Liver (tissue), 9 donors: ENCODE results near the gene PRCD. TPM values are rescaled to one million over a fixed set of nuclear protein-coding genes. Genes with fewer than 3 reads are reported as not detected.

ENCODE experiments used
- DNase-seq: peaks from one replicate; pipeline ENCODE4 v3.0.0-alpha.2; 2017; ENCODE audit warnings: low spot score
- H3K27ac ChIP-seq, 2 donors: one replicate each; pipeline ENCODE4 v1.7.0; 2013; ENCODE audit warnings: inconsistent platforms in 2 of 2, low read length in 2 of 2, control low read depth in 1 of 2, low read depth in 1 of 2, mild to moderate bottlenecking in 1 of 2
- H3K27me3 ChIP-seq, 4 donors: one replicate each; pipeline versions ENCODE4 v1.6.1 to v1.7.0; 2013; ENCODE audit warnings: low read length in 3 of 4, inconsistent platforms in 1 of 4, mild to moderate bottlenecking in 1 of 4, moderate library complexity in 1 of 4; ENCODE audit not compliant: control insufficient read depth in 4 of 4, insufficient read depth in 4 of 4
- H3K36me3 ChIP-seq, 4 donors: one replicate each; pipeline versions ENCODE4 v1.6.1 to v1.7.0; 2013; ENCODE audit warnings: low read length in 3 of 4, mild to moderate bottlenecking in 3 of 4, low read depth in 1 of 4, moderate library complexity in 1 of 4; ENCODE audit not compliant: control insufficient read depth in 4 of 4, insufficient read depth in 3 of 4
- H3K4me1 ChIP-seq, 4 donors: one replicate each; pipeline versions ENCODE4 v1.6.1 to v1.7.0; 2013; ENCODE audit warnings: low read length in 3 of 4, mild to moderate bottlenecking in 3 of 4, moderate library complexity in 1 of 4; ENCODE audit not compliant: control insufficient read depth in 4 of 4, insufficient read depth in 4 of 4
- H3K4me3 ChIP-seq, 3 donors: one replicate each; pipeline versions ENCODE4 v1.6.1 to v1.7.0; 2013; ENCODE audit warnings: low read length in 3 of 3, control low read depth in 1 of 3, low read depth in 1 of 3, mild to moderate bottlenecking in 1 of 3
- H3K9ac ChIP-seq, 2 donors: one replicate each; pipeline ENCODE4 v1.7.0; 2013; ENCODE audit warnings: low read length in 2 of 2, mild to moderate bottlenecking in 2 of 2, moderate library complexity in 2 of 2, control low read depth in 1 of 2, low read depth in 1 of 2
- H3K9me3 ChIP-seq, 4 donors: one replicate each; pipeline versions ENCODE4 v1.6.1 to v1.7.0; 2013; ENCODE audit warnings: low read length in 3 of 4; ENCODE audit not compliant: control insufficient read depth in 4 of 4
- ATF3 ChIP-seq: IDR thresholded peaks from 2 replicates; pipeline ENCODE4 v1.6.1; 2016; ENCODE audit warnings: antibody characterized with exemption
- CTCF ChIP-seq: fragments of 150-350 bp; IDR thresholded peaks from 2 replicates; pipeline ENCODE4 v1.5.1; 2017; ENCODE audit warnings: improper control_type of control experiment, low read depth, low read length; ENCODE audit not compliant: missing input control
- EGR1 ChIP-seq, 2 donors: IDR thresholded peaks; 2 replicates each; pipeline ENCODE4 v1.6.1; 2016 to 2018; ENCODE audit warnings: antibody characterized with exemption in 2 of 2, low read depth in 2 of 2
- FOXA1 ChIP-seq: IDR thresholded peaks from 2 replicates; pipeline ENCODE4 v1.6.1; 2016; ENCODE audit warnings: antibody characterized with exemption
- FOXA2 ChIP-seq: IDR thresholded peaks from 2 replicates; pipeline ENCODE4 v1.6.1; 2016; ENCODE audit warnings: antibody characterized with exemption
- GABPA ChIP-seq, 2 donors: IDR thresholded peaks in 1 of 2; conservative IDR thresholded peaks in 1 of 2; 2 replicates each; pipeline ENCODE4 v1.6.1; 2016; ENCODE audit warnings: antibody characterized with exemption in 2 of 2, mild to moderate bottlenecking in 1 of 2, moderate library complexity in 1 of 2
- HNF4A ChIP-seq, 2 donors: conservative IDR thresholded peaks; 2 replicates each; pipeline ENCODE4 v1.6.1; 2016; ENCODE audit warnings: antibody characterized with exemption in 2 of 2, mild to moderate bottlenecking in 2 of 2
- HNF4G ChIP-seq: IDR thresholded peaks from 2 replicates; pipeline ENCODE4 v1.6.1; 2016; ENCODE audit warnings: antibody characterized with exemption
- JUND ChIP-seq, 2 donors: IDR thresholded peaks; 2 replicates each; pipeline ENCODE4 v1.6.1; 2016; ENCODE audit warnings: antibody characterized with exemption in 2 of 2
- MAX ChIP-seq: IDR thresholded peaks from 2 replicates; pipeline ENCODE4 v1.6.1; 2016; ENCODE audit warnings: antibody characterized with exemption
- NR2F2 ChIP-seq: IDR thresholded peaks from 2 replicates; pipeline ENCODE4 v1.6.1; 2016; ENCODE audit warnings: antibody characterized with exemption
- RAD21 ChIP-seq, 2 donors: IDR thresholded peaks; 2 replicates each; pipeline ENCODE4 v1.6.1; 2016; ENCODE audit warnings: antibody characterized with exemption in 2 of 2, mild to moderate bottlenecking in 2 of 2
- REST ChIP-seq: IDR thresholded peaks from 2 replicates; pipeline ENCODE4 v1.6.1; 2016; ENCODE audit warnings: antibody characterized with exemption, mild to moderate bottlenecking
- RXRA ChIP-seq, 2 donors: IDR thresholded peaks; 2 replicates each; pipeline ENCODE4 v1.6.1; 2017 to 2018; ENCODE audit warnings: antibody characterized with exemption in 2 of 2, mild to moderate bottlenecking in 1 of 2
- SP1 ChIP-seq: IDR thresholded peaks from 2 replicates; pipeline ENCODE4 v1.6.1; 2018; ENCODE audit warnings: antibody characterized with exemption, mild to moderate bottlenecking
- TAF1 ChIP-seq: conservative IDR thresholded peaks from 2 replicates; pipeline ENCODE4 v1.6.1; 2016; ENCODE audit warnings: antibody characterized with exemption, mild to moderate bottlenecking
- YY1 ChIP-seq: IDR thresholded peaks from 2 replicates; pipeline ENCODE4 v1.6.1; 2016; ENCODE audit warnings: antibody characterized with exemption, mild to moderate bottlenecking
- ZBTB33 ChIP-seq: IDR thresholded peaks from 2 replicates; pipeline ENCODE4 v1.6.1; 2016; ENCODE audit warnings: antibody characterized with exemption
- WGBS: extraction: QIAGEN DNeasy Blood & Tissue Kit; methylation state at CpG from one replicate; pipeline ENCODE4 v1.1.7; 2013; 5-methylcytosine and 5-hydroxymethylcytosine counted together
- polyA plus RNA-seq, 2 donors: library from polyadenylated mRNA; stranded (reverse) in 1 of 2; unstranded in 1 of 2; fragments of 200-250 nt in 1 of 2; fragments of >200 nt in 1 of 2; fragmentation: Nextera tagmentation in 1 of 2; extraction: Ambion mirVana in 1 of 2; gene quantifications; one replicate each; pipeline versions ENCODE4 v1.2.1 to v1.2.3, GENCODE V29; 2013 to 2015
- total RNA-seq, 2 donors: library from RNA; depleted of rRNA; stranded (reverse); fragments of >200 nt; gene quantifications; one replicate each; pipeline ENCODE4 v1.2.3, GENCODE V29; 2014
- donor health status: healthy.
- donor health status: healthy.
- donor health status: healthy.
- donor health status: healthy.
- donor health status: healthy.

PRCD gene
- total and polyA plus RNA-seq, 4 donors = 0.63 to 1.0 (median 0.75) TPM; not detected in 1

- no peak overlapping the region for H3K9ac ChIP-seq
- peak overlapping the region; percentile 23 to 77 for H3K27ac ChIP-seq
- no peak overlapping the region for H3K4me3 ChIP-seq
- peaks cover 10 to 44% (median 24%) of the 10 kb centered on the region in 4 donors for H3K4me1 ChIP-seq
- H3K9me3 ChIP-seq = no peaks in the 10 kb centered on the region
- no peak for DNase-seq
- no peak for TF ChIP-seq CTCF
- no peak for TF ChIP-seq ATF3
- no peak for TF ChIP-seq RXRA (IDR thresholded peaks at IDR 0.05)
- no peak for TF ChIP-seq JUND (IDR thresholded peaks at IDR 0.05)
- no peak for TF ChIP-seq HNF4G
- TF ChIP-seq FOXA2 = no peak
- no peak for TF ChIP-seq HNF4A (conservative IDR thresholded peaks at IDR 0.05)
- TF ChIP-seq EGR1 (IDR thresholded peaks at IDR 0.05; ENCODE audit: low read depth in 2 of 2) = no peak
- TF ChIP-seq TAF1 = no peak
- no peaks in the 10 kb centered on the region for H3K36me3 ChIP-seq
- 65% methylated on average over 4 of the region's 4 CpGs for WGBS
- no peaks in the 10 kb centered on the region for H3K27me3 ChIP-seq
Observed at GRCh38 chr17:76498876-76499251, 41.0 kb upstream of the PRCD start.

- Histone ChIP-seq H3K4me3 (peak overlapping the region in 1 of 3 donors; percentile 14), H3K27ac (peak overlapping the region; percentile 23 to 77), H3K27me3 (no peaks in the 10 kb centered on the region), H3K4me1 (peaks cover 10 to 44% (median 24%) of the 10 kb centered on the region in 4 donors), H3K36me3 (no peaks in the 10 kb centered on the region), H3K9me3 (no peaks in the 10 kb centered on the region), H3K9ac (no peak overlapping the region)
- 86% methylated on average over 5 of the region's 5 CpGs for WGBS
- TF ChIP-seq JUND (IDR thresholded peaks at IDR 0.05) (no peak), CTCF (no peak), EGR1 (IDR thresholded peaks at IDR 0.05; ENCODE audit: low read depth in 2 of 2) (no peak), MAX (no peak), FOXA1 (no peak), FOXA2 (no peak), REST (no peak), TAF1 (no peak), NR2F2 (no peak), HNF4A (conservative IDR thresholded peaks at IDR 0.05) (no peak), HNF4G (no peak), SP1 (no peak), GABPA (IDR thresholded peaks at IDR 0.05 in 1 of 2, conservative IDR thresholded peaks at IDR 0.05 in 1 of 2) (no peak), YY1 (no peak), RAD21 (IDR thresholded peaks at IDR 0.05) (no peak), RXRA (IDR thresholded peaks at IDR 0.05) (no peak), ZBTB33 (no peak), ATF3 (no peak)
- no peak for DNase-seq
Observed at GRCh38 chr17:76499267-76499667, 40.6 kb upstream of the PRCD start.
